B cell (primary cell): ENCODE measurements around the gene P3H3. TPM values are rescaled to one million over a fixed set of nuclear protein-coding genes. Genes with fewer than 3 reads are reported as not detected.

Experiments
- ATAC-seq: fragments of 200-7000 bp; cut with Tn5 transposase; one replicate; pipeline ENCODE4 v1.10.0; 2021; ENCODE audit warnings: low read depth, mild to moderate bottlenecking, moderate number of reproducible peaks, moderate library complexity
- CTCF ChIA-PET: fragments of 350-600 bp; sonication (Branson Sonifier 250); formaldehyde crosslinking; loops from one replicate; lab custom pipeline; 2021; ENCODE audit warnings: antibody characterized with exemption, inconsistent platforms; lab: Charles Lee
- POLR2A ChIA-PET: fragments of 350-600 bp; sonication (Branson Sonifier 250); formaldehyde crosslinking; loops from one replicate; lab custom pipeline; 2021; ENCODE audit warnings: antibody characterized with exemption; lab: Charles Lee
- DNase-seq: peaks from one replicate; pipeline ENCODE4 v3.0.0; 2013
- H2AFZ ChIP-seq: 2 replicates; pipeline ENCODE4 v1.6.1; 2012; ENCODE audit warnings: mild to moderate bottlenecking, low read depth, low read length; ENCODE audit not compliant: insufficient read depth, poor library complexity, severe bottlenecking
- H3K27ac ChIP-seq, 2 donors: 1 replicate in 1 of 2; 2 replicates in 1 of 2; pipeline ENCODE4 v1.5.1; 2012 to 2013; ENCODE audit warnings: low read length in 2 of 2, mild to moderate bottlenecking in 2 of 2, moderate library complexity in 1 of 2
- H3K27me3 ChIP-seq, 4 experiments: fragments of 200-600 bp in 1 of 4; sonication (generic) in 1 of 4; replicated peaks in 1 of 4; 1 replicate in 2 of 4; 2 replicates in 2 of 4; pipeline versions ENCODE4 v1.6.1 to v1.7.0; 2013 to 2016; ENCODE audit warnings: low read length in 3 of 4, mild to moderate bottlenecking in 2 of 4, mixed read lengths in 1 of 4, moderate library complexity in 1 of 4; ENCODE audit not compliant: insufficient read depth in 4 of 4, control insufficient read depth in 3 of 4; ENCODE audit errors: control extremely low read depth in 1 of 4
- H3K36me3 ChIP-seq, 2 experiments: replicated peaks in 1 of 2; 1 replicate in 1 of 2; 2 replicates in 1 of 2; pipeline versions ENCODE4 v1.6.1 to v1.7.1; 2013; ENCODE audit warnings: low read length in 1 of 2; ENCODE audit not compliant: insufficient read depth in 2 of 2, control insufficient read depth in 1 of 2; ENCODE audit errors: control extremely low read depth in 1 of 2, extremely low read depth in 1 of 2
- H3K4me1 ChIP-seq, 2 donors: fragments of 200-600 bp in 1 of 2; sonication (generic) in 1 of 2; 1 replicate in 1 of 2; 2 replicates in 1 of 2; pipeline versions ENCODE4 v1.5.1 to v1.6.1; 2013 to 2017; ENCODE audit warnings: low read length in 2 of 2; ENCODE audit not compliant: control insufficient read depth in 2 of 2, insufficient read depth in 2 of 2
- H3K4me2 ChIP-seq: replicated peaks from 2 replicates; pipeline ENCODE3; 2012; ENCODE audit warnings: mild to moderate bottlenecking, low read depth, low read length; ENCODE audit not compliant: poor library complexity, severe bottlenecking
- H3K4me3 ChIP-seq, 5 experiments: fragments of 200-600 bp in 1 of 5; sonication (generic) in 1 of 5; 1 replicate in 3 of 5; 2 replicates in 2 of 5; pipeline versions ENCODE4 v1.5.1 to v1.7.0; 2011 to 2016; ENCODE audit warnings: low read length in 4 of 5, mild to moderate bottlenecking in 4 of 5, low read depth in 2 of 5, control low read depth in 1 of 5, moderate library complexity in 1 of 5; ENCODE audit not compliant: insufficient read depth in 1 of 5; ENCODE audit errors: control extremely low read depth in 1 of 5, extremely low read depth in 1 of 5
- H3K79me2 ChIP-seq: fragments of 200-600 bp; sonication (generic); one replicate; pipeline ENCODE4 v1.6.0; 2016; ENCODE audit warnings: low read length; ENCODE audit not compliant: control insufficient read depth, insufficient read depth
- H3K9ac ChIP-seq: fragments of 200-600 bp; sonication (generic); 2 replicates; pipeline ENCODE4 v1.6.1; 2017; ENCODE audit warnings: mild to moderate bottlenecking, low read length, moderate library complexity
- H3K9me3 ChIP-seq, 3 donors: one replicate each; pipeline versions ENCODE4 v1.6.1 to v1.7.1; 2013; ENCODE audit warnings: low read length in 2 of 3; ENCODE audit not compliant: control insufficient read depth in 2 of 3, insufficient read depth in 1 of 3; ENCODE audit errors: control extremely low read depth in 1 of 3
- H4K20me1 ChIP-seq: 2 replicates; pipeline ENCODE4 v1.6.0; 2012; ENCODE audit warnings: mild to moderate bottlenecking, low read length; ENCODE audit not compliant: insufficient read depth, control insufficient read depth, poor library complexity, severe bottlenecking
- H3K27ac Mint-ChIP-seq: one replicate; pipeline ENCODE4 v1.8.0; 2021; ENCODE audit warnings: mixed read lengths
- H3K27me3 Mint-ChIP-seq: one replicate; pipeline ENCODE4 v1.8.0; 2021; ENCODE audit warnings: mixed read lengths
- H3K4me1 Mint-ChIP-seq: one replicate; pipeline ENCODE4 v1.8.0; 2021; ENCODE audit warnings: mixed read lengths
- H3K4me3 Mint-ChIP-seq: one replicate; pipeline ENCODE4 v1.8.0; 2021; ENCODE audit warnings: mixed read lengths
- H3K9me3 Mint-ChIP-seq: one replicate; pipeline ENCODE4 v1.8.0; 2022; ENCODE audit warnings: mixed read lengths; ENCODE audit not compliant: insufficient read depth
- EZH2 ChIP-seq: IDR thresholded peaks from 2 replicates; pipeline ENCODE4 v1.6.1; 2012; ENCODE audit warnings: borderline replicate concordance, low read depth, mild to moderate bottlenecking, moderate library complexity, low read length; ENCODE audit not compliant: insufficient read depth, poor library complexity, severe bottlenecking
- WGBS: methylation state at CpG from one replicate; pipeline ENCODE4 v1.1.5; 2013; ENCODE audit warnings: missing lambda C conversion rate; ENCODE audit not compliant: insufficient coverage; 5-methylcytosine and 5-hydroxymethylcytosine counted together
- intact Hi-C: fragments of 100-400 bp; cut with micrococcal nuclease; formaldehyde crosslinking; loops from one replicate; pipeline ENCODE4 v1.10.0; 2022
- polyA minus RNA-seq: library from RNA; depleted of rRNA, polyadenylated mRNA; stranded (reverse); fragments of >200 nt; gene quantifications from 2 replicates; pipeline ENCODE4 v1.2.3, GENCODE V29; 2012
- polyA plus RNA-seq: library from polyadenylated mRNA; depleted of rRNA; stranded (reverse); fragments of >200 nt; gene quantifications from 2 replicates; pipeline ENCODE4 v1.2.3, GENCODE V29; 2012
- total RNA-seq, 2 donors: library from RNA; stranded (reverse); fragments of 120-200 nt in 1 of 2; gene quantifications; 1 replicate in 1 of 2; 2 replicates in 1 of 2; pipeline versions ENCODE4 v1.2.3 to v1.2.4, GENCODE V29; 2013 to 2022
- TF ChIP-seq, protein P1 (sequence below): fragments of 200-600 bp; IDR thresholded peaks from one replicate; pipeline ENCODE4 v1.8.0; 2022; ENCODE audit warnings: antibody characterized with exemption, mild to moderate bottlenecking

The P3H3 gene, protein sequence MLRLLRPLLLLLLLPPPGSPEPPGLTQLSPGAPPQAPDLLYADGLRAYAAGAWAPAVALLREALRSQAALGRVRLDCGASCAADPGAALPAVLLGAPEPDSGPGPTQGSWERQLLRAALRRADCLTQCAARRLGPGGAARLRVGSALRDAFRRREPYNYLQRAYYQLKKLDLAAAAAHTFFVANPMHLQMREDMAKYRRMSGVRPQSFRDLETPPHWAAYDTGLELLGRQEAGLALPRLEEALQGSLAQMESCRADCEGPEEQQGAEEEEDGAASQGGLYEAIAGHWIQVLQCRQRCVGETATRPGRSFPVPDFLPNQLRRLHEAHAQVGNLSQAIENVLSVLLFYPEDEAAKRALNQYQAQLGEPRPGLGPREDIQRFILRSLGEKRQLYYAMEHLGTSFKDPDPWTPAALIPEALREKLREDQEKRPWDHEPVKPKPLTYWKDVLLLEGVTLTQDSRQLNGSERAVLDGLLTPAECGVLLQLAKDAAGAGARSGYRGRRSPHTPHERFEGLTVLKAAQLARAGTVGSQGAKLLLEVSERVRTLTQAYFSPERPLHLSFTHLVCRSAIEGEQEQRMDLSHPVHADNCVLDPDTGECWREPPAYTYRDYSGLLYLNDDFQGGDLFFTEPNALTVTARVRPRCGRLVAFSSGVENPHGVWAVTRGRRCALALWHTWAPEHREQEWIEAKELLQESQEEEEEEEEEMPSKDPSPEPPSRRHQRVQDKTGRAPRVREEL
- 0.22 TPM in 1 of 2 replicates, not detected in the other for total RNA-seq
- 0.47 TPM for total RNA-seq (2013)
- 0.09 and 0.85 TPM in 2 replicates for polyA plus RNA-seq
- not detected in 2 replicates for polyA minus RNA-seq

DNA sequence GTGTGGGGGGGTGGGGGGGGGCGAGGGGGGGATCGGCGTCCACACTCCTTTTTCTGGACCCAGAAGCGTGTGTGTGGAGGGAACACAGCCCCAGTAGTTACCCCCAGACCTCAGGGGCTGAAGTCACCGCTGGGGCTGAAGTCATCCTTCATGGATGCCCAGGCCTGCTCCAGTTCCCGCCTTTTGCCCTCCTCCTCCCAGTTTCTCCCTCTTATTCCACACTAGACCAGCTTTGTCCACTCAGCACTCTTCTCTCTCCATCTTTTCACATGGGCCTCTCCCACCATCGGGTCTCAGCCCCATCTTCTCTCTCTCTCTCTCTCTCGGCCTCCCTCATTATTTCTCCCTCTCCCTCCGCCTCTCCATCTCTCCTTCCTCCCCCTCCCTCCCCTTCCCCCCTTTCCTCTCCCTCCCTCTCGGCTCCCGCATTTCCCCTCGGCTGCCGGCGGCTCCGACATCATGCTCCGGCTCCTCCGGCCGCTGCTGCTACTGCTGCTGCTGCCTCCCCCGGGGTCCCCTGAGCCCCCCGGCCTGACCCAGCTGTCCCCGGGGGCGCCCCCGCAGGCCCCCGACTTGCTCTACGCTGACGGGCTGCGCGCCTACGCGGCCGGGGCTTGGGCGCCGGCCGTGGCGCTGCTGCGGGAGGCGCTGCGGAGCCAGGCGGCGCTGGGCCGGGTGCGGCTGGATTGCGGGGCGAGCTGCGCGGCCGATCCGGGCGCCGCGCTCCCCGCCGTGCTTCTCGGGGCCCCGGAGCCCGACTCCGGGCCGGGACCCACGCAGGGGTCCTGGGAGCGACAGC, at the start of gene P3H3:
TSS of gene P3H3 (plus strand) at position 426 of the 799 bp plus-strand sequence. CDS start at position 460, 34 bp downstream.
- H2AFZ ChIP-seq: peak within 1 kb of the TSS; percentile 91
- peaks cover 23 to 29% of the 10 kb centered on the region in 2 donors for H3K4me1 ChIP-seq
- ATAC-seq (peak; percentile 19), DNase-seq (no peak)
- intact Hi-C loops: no loop called here
- Mint-ChIP-seq H3K27ac (peak within 1 kb of the TSS; percentile 59), H3K27me3 (peaks cover 77% of the 10 kb centered on the region), H3K9me3 (no peaks in the 10 kb centered on the region), H3K4me1 (peaks cover 21% of the 10 kb centered on the region), H3K4me3 (peak within 1 kb of the TSS; percentile 93)
- TF ChIP-seq, protein P1, sequence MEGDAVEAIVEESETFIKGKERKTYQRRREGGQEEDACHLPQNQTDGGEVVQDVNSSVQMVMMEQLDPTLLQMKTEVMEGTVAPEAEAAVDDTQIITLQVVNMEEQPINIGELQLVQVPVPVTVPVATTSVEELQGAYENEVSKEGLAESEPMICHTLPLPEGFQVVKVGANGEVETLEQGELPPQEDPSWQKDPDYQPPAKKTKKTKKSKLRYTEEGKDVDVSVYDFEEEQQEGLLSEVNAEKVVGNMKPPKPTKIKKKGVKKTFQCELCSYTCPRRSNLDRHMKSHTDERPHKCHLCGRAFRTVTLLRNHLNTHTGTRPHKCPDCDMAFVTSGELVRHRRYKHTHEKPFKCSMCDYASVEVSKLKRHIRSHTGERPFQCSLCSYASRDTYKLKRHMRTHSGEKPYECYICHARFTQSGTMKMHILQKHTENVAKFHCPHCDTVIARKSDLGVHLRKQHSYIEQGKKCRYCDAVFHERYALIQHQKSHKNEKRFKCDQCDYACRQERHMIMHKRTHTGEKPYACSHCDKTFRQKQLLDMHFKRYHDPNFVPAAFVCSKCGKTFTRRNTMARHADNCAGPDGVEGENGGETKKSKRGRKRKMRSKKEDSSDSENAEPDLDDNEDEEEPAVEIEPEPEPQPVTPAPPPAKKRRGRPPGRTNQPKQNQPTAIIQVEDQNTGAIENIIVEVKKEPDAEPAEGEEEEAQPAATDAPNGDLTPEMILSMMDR: no peak
- TF ChIP-seq EZH2: no peak
- H3K4me3 ChIP-seq: peak within 1 kb of the TSS; percentile 26 to 73 (median 58)
- H4K20me1 ChIP-seq: peaks cover 11% of the 10 kb centered on the region
- peak within 1 kb of the TSS; percentile 100 for H3K4me2 ChIP-seq
- peak within 1 kb of the TSS; percentile 80 for H3K9ac ChIP-seq
- POLR2A ChIA-PET: interaction anchor here (0.7 to 1.3 kb wide), 3 partner anchors 54 to 104 kb away, joined by 3 read pairs; partner anchors contain the start of genes COPS7A and MLF2
- WGBS: under 1% methylated on average over 53 of the region's 60 CpGs
- H3K36me3 ChIP-seq: no peaks in the 10 kb centered on the region
- peaks cover 0 to 72% (median 34%) of the 10 kb centered on the region in 4 experiments for H3K27me3 ChIP-seq
- peak within 1 kb of the TSS in 1 of 2 donors; percentile 41 for H3K27ac ChIP-seq
- no peaks in the 10 kb centered on the region for H3K79me2 ChIP-seq
- CTCF ChIA-PET: interaction anchor here (0.6 to 6.2 kb wide), 8 partner anchors 8 to 354 kb away, joined by 3 to 31 read pairs (median 4); partner anchors contain the start of genes CDCA3, MLF2, SPSB2 and USP5
- peaks cover 0 to 13% (median 0%) of the 10 kb centered on the region in 3 donors for H3K9me3 ChIP-seq
